ENCODE data around the gene RFWD3. TPM values are rescaled to one million over a fixed set of nuclear protein-coding genes. Genes with fewer than 3 reads are reported as not detected.

Gene RFWD3
- total RNA-seq, 4 donors from 2014 or later = 20.3 to 33.5 (median 23.0) TPM

DNA sequence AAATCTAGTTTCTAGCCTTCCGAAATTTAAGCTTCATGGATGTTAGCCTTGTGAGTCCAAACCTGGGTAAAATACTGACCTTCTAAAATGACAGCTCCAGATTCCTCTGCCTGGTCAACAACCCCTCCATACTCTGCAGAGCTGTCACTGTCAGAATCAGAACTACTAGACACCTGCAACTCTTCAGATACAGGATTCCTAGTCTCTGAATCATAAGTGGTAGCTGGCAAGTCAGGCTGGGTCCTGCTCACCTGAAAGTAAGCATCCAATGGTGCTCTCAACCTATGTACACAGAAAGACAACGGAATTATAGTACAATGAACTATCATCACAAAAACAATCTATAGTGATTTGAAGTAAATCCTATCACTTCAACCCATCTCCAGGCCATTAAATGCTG is 14.8 kb downstream of the RFWD3 start:
- DNase-seq (ENCODE audit: low spot score in 2 of 2) = no peak
- 73 to 82% methylated on average over 2 of the region's 2 CpGs for WGBS, 2 donors
- intact Hi-C loops (cut with DNase I; ENCODE audit: low total_unique reads) = no loop called here
- H3K4me3 ChIP-seq (ENCODE audit: low read depth, poor library complexity, severe bottlenecking) = no peak overlapping the region
- TF ChIP-seq, protein P1, sequence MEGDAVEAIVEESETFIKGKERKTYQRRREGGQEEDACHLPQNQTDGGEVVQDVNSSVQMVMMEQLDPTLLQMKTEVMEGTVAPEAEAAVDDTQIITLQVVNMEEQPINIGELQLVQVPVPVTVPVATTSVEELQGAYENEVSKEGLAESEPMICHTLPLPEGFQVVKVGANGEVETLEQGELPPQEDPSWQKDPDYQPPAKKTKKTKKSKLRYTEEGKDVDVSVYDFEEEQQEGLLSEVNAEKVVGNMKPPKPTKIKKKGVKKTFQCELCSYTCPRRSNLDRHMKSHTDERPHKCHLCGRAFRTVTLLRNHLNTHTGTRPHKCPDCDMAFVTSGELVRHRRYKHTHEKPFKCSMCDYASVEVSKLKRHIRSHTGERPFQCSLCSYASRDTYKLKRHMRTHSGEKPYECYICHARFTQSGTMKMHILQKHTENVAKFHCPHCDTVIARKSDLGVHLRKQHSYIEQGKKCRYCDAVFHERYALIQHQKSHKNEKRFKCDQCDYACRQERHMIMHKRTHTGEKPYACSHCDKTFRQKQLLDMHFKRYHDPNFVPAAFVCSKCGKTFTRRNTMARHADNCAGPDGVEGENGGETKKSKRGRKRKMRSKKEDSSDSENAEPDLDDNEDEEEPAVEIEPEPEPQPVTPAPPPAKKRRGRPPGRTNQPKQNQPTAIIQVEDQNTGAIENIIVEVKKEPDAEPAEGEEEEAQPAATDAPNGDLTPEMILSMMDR (IDR thresholded peaks at IDR 0.05) = no peak
- no peak for TF ChIP-seq POLR2A (IDR thresholded peaks at IDR 0.05)

DNA sequence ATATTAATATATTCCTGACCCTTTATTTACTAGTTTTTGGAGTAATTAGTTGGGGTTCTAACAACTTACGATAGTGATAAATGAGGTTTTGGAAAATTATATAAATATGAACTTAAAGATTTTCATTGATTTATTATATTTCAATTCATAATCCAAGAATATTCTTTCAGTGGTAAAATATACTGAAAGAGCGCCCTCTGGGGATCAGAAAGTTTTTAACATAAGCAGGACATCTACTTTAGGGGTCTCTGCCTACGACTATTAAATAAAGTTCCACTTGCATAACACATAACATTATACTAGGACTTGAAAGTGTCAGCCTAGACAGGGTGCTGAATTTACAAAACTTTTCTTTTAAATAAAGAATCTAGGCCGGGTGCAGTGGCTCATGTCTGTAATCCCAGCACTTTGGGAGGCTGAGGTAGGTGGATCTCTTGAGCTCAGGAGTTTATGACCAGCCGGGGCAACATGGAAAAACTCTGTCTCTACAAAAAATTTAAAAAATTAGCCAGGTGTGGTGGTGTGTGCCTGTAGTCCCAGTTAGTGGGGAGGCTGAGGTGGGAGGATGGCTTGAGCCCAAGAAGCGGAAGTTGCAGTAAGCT is 15.6 kb downstream of the RFWD3 start:
- intact Hi-C loops (cut with DNase I; ENCODE audit: low total_unique reads) = no loop called here

DNA sequence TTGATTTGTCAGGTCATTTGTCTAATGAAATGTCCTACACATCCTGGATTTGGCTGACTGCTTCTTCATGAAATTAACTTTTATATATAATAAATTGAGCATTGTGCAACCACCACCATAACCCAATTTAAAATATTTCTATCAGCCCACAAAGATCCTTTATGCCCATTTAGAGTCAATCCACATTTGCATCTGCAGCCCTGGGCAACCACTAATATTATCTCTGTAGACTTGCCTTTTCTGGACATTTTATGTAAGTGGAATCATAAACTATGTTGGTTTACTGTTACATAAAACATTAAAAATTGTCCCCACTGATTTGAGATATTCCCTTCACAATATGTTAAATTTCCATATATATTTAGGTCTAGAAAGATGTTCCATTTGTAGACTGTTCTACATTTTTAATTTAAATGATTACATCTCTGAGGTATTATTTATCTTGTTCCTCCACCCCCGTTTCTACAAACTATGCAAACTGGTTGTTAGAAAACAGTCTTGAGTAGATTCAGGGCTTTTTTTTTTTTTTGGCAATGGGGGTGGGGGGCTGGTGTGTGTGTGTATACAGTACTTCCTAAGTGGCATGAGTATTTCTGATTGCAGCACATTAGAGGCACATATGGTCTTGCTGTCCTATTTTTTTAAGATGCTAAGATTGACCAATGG is 16.7 kb downstream of the RFWD3 start:
- no peak overlapping the region for H3K4me3 ChIP-seq (ENCODE audit: low read depth, poor library complexity, severe bottlenecking)
- TF ChIP-seq, protein P1 (IDR thresholded peaks at IDR 0.05) = no peak
- TF ChIP-seq POLR2A (IDR thresholded peaks at IDR 0.05) = no peak
- intact Hi-C loops (cut with DNase I; ENCODE audit: low total_unique reads) = no loop called here
- WGBS, 2 donors = 61 to 69% methylated on average over 1 of the region's 1 CpG
- no peak for DNase-seq (ENCODE audit: low spot score in 2 of 2)

More for the DNA sequence above, 15.6 kb downstream of the RFWD3 start:
- WGBS, 2 donors = 85 to 90% methylated on average over 6 of the region's 6 CpGs
- TF ChIP-seq, protein P1 (IDR thresholded peaks at IDR 0.05) = no peak
- no peak for TF ChIP-seq POLR2A (IDR thresholded peaks at IDR 0.05)
- no peak overlapping the region for H3K4me3 ChIP-seq (ENCODE audit: low read depth, poor library complexity, severe bottlenecking)
- DNase-seq (ENCODE audit: low spot score in 2 of 2) = no peak

DNA sequence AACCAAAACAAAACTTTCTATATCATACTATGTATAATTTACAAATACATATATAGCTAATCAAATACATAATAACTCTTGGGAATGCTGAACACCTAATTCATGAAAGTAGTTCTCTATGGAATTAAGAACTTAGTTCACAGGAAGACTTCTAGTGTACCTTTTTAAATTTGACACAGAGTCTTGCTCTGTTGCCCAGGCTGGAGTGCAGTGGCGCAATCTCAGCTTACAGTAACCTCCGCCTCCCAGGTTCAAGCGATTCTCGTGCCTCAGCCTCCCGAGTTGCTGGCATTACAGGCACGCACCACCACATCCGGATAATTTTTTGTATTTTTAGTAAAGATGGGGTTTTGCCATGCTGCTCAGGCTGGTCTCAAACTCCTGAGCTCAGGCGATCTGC is 24.7 kb downstream of the RFWD3 start:
- no peak for DNase-seq (ENCODE audit: low spot score in 2 of 2)
- intact Hi-C loops (cut with DNase I; ENCODE audit: low total_unique reads) = no loop called here
- no peak overlapping the region for H3K4me3 ChIP-seq (ENCODE audit: low read depth, poor library complexity, severe bottlenecking)
- TF ChIP-seq POLR2A (IDR thresholded peaks at IDR 0.05) = no peak
- TF ChIP-seq, protein P1 (IDR thresholded peaks at IDR 0.05) = no peak
- WGBS, 2 donors = 96 to 98% methylated on average over 8 of the region's 8 CpGs

DNA sequence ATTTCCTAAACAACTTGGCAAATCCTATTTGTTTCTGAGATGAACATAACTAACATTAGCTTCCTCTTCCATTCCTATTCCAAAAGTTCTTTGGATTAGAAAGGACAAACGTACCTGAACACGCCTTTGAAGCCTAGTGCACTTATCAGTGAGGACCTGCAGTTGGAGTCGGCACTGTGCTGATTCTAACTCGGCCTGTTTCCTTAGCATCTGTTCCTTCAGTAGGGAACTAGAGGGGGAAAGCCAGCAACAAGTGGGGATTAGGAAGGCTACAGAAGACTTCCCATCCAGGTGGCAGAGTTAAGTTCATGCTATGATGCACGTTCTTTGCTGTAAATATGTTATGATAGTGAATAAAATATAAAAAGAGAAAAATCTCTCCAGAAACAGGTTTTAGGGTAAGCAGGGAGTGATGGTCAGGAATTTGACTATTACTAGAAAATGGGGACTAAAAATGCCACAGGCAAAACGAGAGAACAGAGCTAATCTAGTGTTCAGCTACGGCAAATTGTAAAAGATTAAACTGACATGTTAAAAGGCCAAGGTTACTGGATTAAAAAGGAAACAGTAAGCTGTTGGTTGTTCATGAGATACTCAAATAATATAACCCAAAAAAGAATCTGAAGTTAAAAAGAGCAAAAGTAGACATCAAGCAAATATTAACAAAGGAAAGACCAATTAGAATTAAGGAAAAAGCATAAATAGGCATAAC is 28.8 kb downstream of the RFWD3 start:
- intact Hi-C loops (cut with DNase I; ENCODE audit: low total_unique reads) = no loop called here
- no peak for DNase-seq (ENCODE audit: low spot score in 2 of 2)
- no peak overlapping the region for H3K4me3 ChIP-seq (ENCODE audit: low read depth, poor library complexity, severe bottlenecking)
- 78 to 81% methylated on average over 7 of the region's 7 CpGs for WGBS, 2 donors
- TF ChIP-seq, protein P1 (IDR thresholded peaks at IDR 0.05) = no peak
- no peak for TF ChIP-seq POLR2A (IDR thresholded peaks at IDR 0.05)

Measured in lower leg skin (tissue), 4 donors.